A549 (cell line): ENCODE measurements around the gene DNAH17. TPM values are rescaled to one million over a fixed set of nuclear protein-coding genes. Genes with fewer than 3 reads are reported as not detected.

ENCODE experiments used
- ATAC-seq, 2 experiments: fragments of 200-7000 bp in 1 of 2; fragments of >200 bp in 1 of 2; cut with Nextera tagmentation in 1 of 2; cut with Tn5 transposase in 1 of 2; 3 replicates each; pipeline versions ENCODE4 v1.8.0 to v1.9.1; 2018 to 2020; ENCODE audit warnings: mild to moderate bottlenecking in 1 of 2, moderate library complexity in 1 of 2
- CTCF ChIA-PET: fragments of 300-600 bp; sonication (Branson Sonifier 250); formaldehyde crosslinking; extraction: SDS; loops from one replicate; lab custom pipeline; 2021; ENCODE audit warnings: antibody characterized with exemption, inconsistent platforms; lab: Yijun Ruan, JAX
- POLR2A ChIA-PET: fragments of 350-600 bp; formaldehyde crosslinking; extraction: SDS; loops from one replicate; lab custom pipeline; 2021; ENCODE audit warnings: antibody characterized with exemption, inconsistent platforms; lab: Yijun Ruan, JAX
- DNase-seq, 2 experiments: peaks; one replicate each; pipeline versions ENCODE4 v3.0.0 to v3.0.0-alpha.2; 2011 to 2016; ENCODE audit warnings: low read depth in 1 of 2, low spot score in 1 of 2
- FAIRE-seq: peaks from 2 replicates; lab custom pipeline; 2011; peaks lifted over from hg19 to GRCh38; lab: Jason Lieb, UNC
- H3K27ac ChIP-seq, 2 experiments: fragments of >200 bp; sonication (Bioruptor Twin); formaldehyde crosslinking; 3 replicates each; pipeline ENCODE4 v1.5.1; 2016 to 2017
- H3K4me1 ChIP-seq: fragments of >200 bp; sonication (Bioruptor Twin); formaldehyde crosslinking; 3 replicates; pipeline ENCODE4 v1.6.1; 2016
- H3K4me2 ChIP-seq: fragments of >200 bp; sonication (Bioruptor Twin); formaldehyde crosslinking; 3 replicates; pipeline ENCODE4 v1.6.1; 2016
- H3K4me3 ChIP-seq: fragments of >200 bp; sonication (Bioruptor Twin); formaldehyde crosslinking; 3 replicates; pipeline ENCODE4 v1.5.1; 2016
- H3K9me3 ChIP-seq: fragments of >200 bp; sonication (Bioruptor Twin); formaldehyde crosslinking; 3 replicates; pipeline ENCODE4 v1.6.1; 2016
- BHLHE40 ChIP-seq: IDR thresholded peaks from 2 replicates; pipeline ENCODE4 v1.6.1; 2012; ENCODE audit warnings: low read depth, low read length, inconsistent platforms
- CHD4 ChIP-seq: fragments of 200-600 bp; sonication (generic); IDR thresholded peaks from 2 replicates; pipeline ENCODE4 v1.6.1; 2016; ENCODE audit warnings: antibody characterized with exemption, mild to moderate bottlenecking, borderline replicate concordance
- EHF ChIP-seq: fragments of 250-450 bp; sonication (Bioruptor Pico); IDR thresholded peaks from 2 replicates; pipeline ENCODE4 v1.5.0; 2020; ENCODE audit warnings: mild to moderate bottlenecking
- EP300 ChIP-seq, 2 experiments: fragments of >200 bp; sonication (Bioruptor Twin); formaldehyde crosslinking; IDR thresholded peaks; 2 replicates in 1 of 2; 3 replicates in 1 of 2; pipeline ENCODE4 v1.6.1; 2016 to 2017
- FOSB ChIP-seq: fragments of 250-450 bp; sonication (Bioruptor Pico); IDR thresholded peaks from 2 replicates; pipeline ENCODE4 v1.5.0; 2020; ENCODE audit warnings: mild to moderate bottlenecking, moderate library complexity
- GATA3 ChIP-seq: IDR thresholded peaks from 2 replicates; pipeline ENCODE4 v1.6.1; 2012; ENCODE audit warnings: borderline replicate concordance
- HDAC2 ChIP-seq: fragments of 200-600 bp; sonication (generic); IDR thresholded peaks from 2 replicates; pipeline ENCODE4 v1.6.1; 2016
- HOXA7 ChIP-seq: fragments of 250-450 bp; sonication (Bioruptor Pico); IDR thresholded peaks from 2 replicates; pipeline ENCODE4 v1.5.0; 2020; ENCODE audit warnings: mild to moderate bottlenecking, moderate library complexity
- HOXB5 ChIP-seq: fragments of 250-450 bp; sonication (Bioruptor Pico); IDR thresholded peaks from 2 replicates; pipeline ENCODE4 v1.5.0; 2020; ENCODE audit warnings: mild to moderate bottlenecking, moderate library complexity
- JUNB ChIP-seq: fragments of >200 bp; sonication (Bioruptor Twin); formaldehyde crosslinking; IDR thresholded peaks from 2 replicates; pipeline ENCODE4 v1.6.1; 2016
- MAFK ChIP-seq: fragments of 450-650 bp; IDR thresholded peaks from 2 replicates; pipeline ENCODE4 v1.6.1; 2014; ENCODE audit not compliant: partially characterized antibody
- MYC ChIP-seq: IDR thresholded peaks from 2 replicates; pipeline ENCODE4 v1.6.1; 2012; ENCODE audit warnings: mild to moderate bottlenecking, inconsistent platforms, low read length, improper control_type of control experiment, borderline replicate concordance
- NR3C1 ChIP-seq: fragments of >200 bp; sonication (Bioruptor Twin); formaldehyde crosslinking; IDR thresholded peaks from 3 replicates; pipeline ENCODE4 v1.6.1; 2017
- POLR2A ChIP-seq: IDR thresholded peaks from 2 replicates; pipeline ENCODE4 v1.6.1; 2012; ENCODE audit warnings: mild to moderate bottlenecking, low read length
- RNF2 ChIP-seq: fragments of 200-600 bp; sonication (generic); IDR thresholded peaks from 2 replicates; pipeline ENCODE4 v1.6.1; 2016; ENCODE audit warnings: low read depth, mild to moderate bottlenecking, antibody characterized with exemption, moderate library complexity, borderline replicate concordance
- SMC3 ChIP-seq: fragments of >200 bp; sonication (Bioruptor Twin); formaldehyde crosslinking; IDR thresholded peaks from 3 replicates; pipeline ENCODE4 v1.6.1; 2018; ENCODE audit warnings: inconsistent platforms
- SREBF2 ChIP-seq: fragments of 450-650 bp; IDR thresholded peaks from 2 replicates; pipeline ENCODE4 v1.6.1; 2014; ENCODE audit warnings: mild to moderate bottlenecking, moderate library complexity
- TFCP2L1 ChIP-seq: fragments of 250-450 bp; sonication (Bioruptor Pico); IDR thresholded peaks from 2 replicates; pipeline ENCODE4 v1.5.0; 2021; ENCODE audit warnings: mild to moderate bottlenecking
- ZC3H11A ChIP-seq: fragments of 450-650 bp; IDR thresholded peaks from 2 replicates; pipeline ENCODE4 v1.6.1; 2014; ENCODE audit warnings: antibody characterized with exemption, mild to moderate bottlenecking
- ZFP36 ChIP-seq: fragments of 450-650 bp; IDR thresholded peaks from 2 replicates; pipeline ENCODE4 v1.6.1; 2014; ENCODE audit warnings: borderline replicate concordance; ENCODE audit not compliant: partially characterized antibody
- WGBS: methylation state at CpG from one replicate; pipeline ENCODE4 v1.1.6; 2017; ENCODE audit errors: missing lambda C conversion rate; 5-methylcytosine and 5-hydroxymethylcytosine counted together
- polyA plus RNA-seq, 4 experiments: library from polyadenylated mRNA; depleted of rRNA in 3 of 4; stranded (reverse); fragments of >200 nt; fragmentation: RNase III in 1 of 4; extraction: RNeasy Plus Mini Kit Qiagen cat#74134 plus additional on column Dnase treatment in 1 of 4; gene quantifications; 2 replicates in 3 of 4; 3 replicates in 1 of 4; pipeline ENCODE4 v1.2.3, GENCODE V29; 2011 to 2017
- TF ChIP-seq, protein P1 (sequence below): fragments of 200-600 bp; sonication (generic); IDR thresholded peaks from 2 replicates; pipeline ENCODE4 v1.6.1; 2016; ENCODE audit warnings: antibody characterized with exemption, mild to moderate bottlenecking, moderate library complexity
- TF ChIP-seq, protein P2 (sequence below): fragments of 150-350 bp; IDR thresholded peaks from 2 replicates; pipeline ENCODE4 v1.6.1; 2014; ENCODE audit warnings: low read depth, mild to moderate bottlenecking, low read length
- TF ChIP-seq, protein P3 (sequence below): IDR thresholded peaks from 2 replicates; pipeline ENCODE4 v1.6.1; 2012
- TF ChIP-seq, protein P4 (sequence below): IDR thresholded peaks from 2 replicates; pipeline ENCODE4 v1.6.1; 2012; ENCODE audit warnings: low read depth, borderline replicate concordance
- TF ChIP-seq, protein P5 (sequence below): fragments of 250-450 bp; sonication (Bioruptor Pico); IDR thresholded peaks from 2 replicates; pipeline ENCODE4 v1.5.0; 2020; ENCODE audit warnings: low read depth, mild to moderate bottlenecking, moderate library complexity

Gene DNAH17
- polyA plus RNA-seq, 2 of the 4 experiments (the other 2 are of a cell fraction): 0.21 to 0.26 TPM

DNA sequence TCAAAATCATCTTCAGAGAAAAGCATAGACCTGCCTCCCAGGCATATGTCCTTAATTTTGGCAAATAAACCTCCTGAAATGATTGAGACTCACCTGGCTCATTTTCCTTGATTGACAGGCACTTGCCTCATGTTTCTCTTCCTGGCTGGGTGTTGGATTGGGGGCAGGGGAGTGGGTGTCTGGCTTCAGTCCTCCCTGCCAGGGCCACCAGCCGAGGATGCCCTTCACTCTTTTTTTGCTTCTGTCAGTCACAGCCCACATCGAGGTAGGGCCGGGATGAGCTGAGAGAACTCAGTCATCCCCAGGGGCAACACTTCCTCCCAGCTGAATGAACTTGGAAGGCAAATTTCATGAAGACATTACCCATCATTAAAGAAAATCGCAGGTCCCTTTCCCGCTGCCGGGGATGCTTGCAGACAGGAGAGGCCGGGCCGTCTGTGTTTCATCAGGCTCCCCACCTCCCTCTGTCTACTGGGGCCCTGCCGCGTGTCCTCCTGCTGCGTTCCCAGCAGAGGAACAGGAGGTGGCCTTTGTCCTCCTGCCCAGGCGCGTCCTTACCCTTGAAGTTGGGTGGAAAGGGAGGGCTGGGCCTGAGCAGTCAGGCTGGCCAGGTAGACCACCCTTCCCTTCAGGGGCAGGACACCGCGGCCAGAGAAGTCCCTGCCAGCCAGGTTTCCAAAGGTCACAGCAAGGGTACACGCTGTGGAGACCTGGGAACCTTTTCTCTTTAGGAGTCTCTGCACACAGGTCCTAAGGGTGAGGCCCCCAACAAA is 11.2 kb upstream of the DNAH17 start:
- 93% methylated on average over 16 of the region's 16 CpGs for WGBS
- POLR2A ChIA-PET: no interaction called here

DNA sequence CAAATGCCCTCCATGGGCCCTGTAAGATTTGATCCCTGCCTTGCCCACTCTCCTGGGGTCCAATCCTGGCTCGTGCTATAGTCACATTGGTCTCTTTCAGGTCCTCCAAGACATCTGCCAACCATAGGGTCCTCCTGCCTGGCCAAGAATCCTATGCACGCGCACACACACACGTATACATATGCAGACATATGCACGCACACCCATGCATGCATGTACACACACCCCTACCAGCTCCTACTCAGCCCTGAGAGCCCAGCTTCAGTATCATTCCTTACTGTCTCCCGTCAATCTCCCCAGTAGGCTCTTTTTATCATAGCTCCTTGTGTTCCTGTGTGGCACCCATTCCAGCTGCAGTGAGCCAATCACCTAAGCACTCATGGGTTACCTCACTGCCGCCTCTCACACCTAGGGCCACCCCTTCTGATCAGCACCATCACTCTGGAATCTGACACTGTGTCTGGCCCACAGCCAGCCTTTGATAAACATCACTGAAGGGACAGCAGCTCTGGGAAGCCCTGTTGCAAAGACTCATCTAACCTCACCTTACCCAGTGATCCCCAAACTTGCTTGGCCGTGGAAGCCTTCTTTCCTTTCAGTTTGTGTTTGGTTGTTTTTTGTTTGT is 7.9 kb upstream of the DNAH17 start:
- ATAC-seq: no peak
- H3K4me2 ChIP-seq: no peak overlapping the region
- POLR2A ChIA-PET: no interaction called here
- DNase-seq: no peak
- no peaks in the 10 kb centered on the region for H3K9me3 ChIP-seq
- WGBS: 95% methylated on average over 8 of the region's 8 CpGs
- peaks cover 23% of the 10 kb centered on the region for H3K4me1 ChIP-seq
- CTCF ChIA-PET: interaction anchor here (0.7 to 3.8 kb wide), 7 partner anchors 9 to 124 kb away, joined by 3 to 17 read pairs (median 9); no protein-coding TSS in a partner anchor
- TF ChIP-seq, protein P1, sequence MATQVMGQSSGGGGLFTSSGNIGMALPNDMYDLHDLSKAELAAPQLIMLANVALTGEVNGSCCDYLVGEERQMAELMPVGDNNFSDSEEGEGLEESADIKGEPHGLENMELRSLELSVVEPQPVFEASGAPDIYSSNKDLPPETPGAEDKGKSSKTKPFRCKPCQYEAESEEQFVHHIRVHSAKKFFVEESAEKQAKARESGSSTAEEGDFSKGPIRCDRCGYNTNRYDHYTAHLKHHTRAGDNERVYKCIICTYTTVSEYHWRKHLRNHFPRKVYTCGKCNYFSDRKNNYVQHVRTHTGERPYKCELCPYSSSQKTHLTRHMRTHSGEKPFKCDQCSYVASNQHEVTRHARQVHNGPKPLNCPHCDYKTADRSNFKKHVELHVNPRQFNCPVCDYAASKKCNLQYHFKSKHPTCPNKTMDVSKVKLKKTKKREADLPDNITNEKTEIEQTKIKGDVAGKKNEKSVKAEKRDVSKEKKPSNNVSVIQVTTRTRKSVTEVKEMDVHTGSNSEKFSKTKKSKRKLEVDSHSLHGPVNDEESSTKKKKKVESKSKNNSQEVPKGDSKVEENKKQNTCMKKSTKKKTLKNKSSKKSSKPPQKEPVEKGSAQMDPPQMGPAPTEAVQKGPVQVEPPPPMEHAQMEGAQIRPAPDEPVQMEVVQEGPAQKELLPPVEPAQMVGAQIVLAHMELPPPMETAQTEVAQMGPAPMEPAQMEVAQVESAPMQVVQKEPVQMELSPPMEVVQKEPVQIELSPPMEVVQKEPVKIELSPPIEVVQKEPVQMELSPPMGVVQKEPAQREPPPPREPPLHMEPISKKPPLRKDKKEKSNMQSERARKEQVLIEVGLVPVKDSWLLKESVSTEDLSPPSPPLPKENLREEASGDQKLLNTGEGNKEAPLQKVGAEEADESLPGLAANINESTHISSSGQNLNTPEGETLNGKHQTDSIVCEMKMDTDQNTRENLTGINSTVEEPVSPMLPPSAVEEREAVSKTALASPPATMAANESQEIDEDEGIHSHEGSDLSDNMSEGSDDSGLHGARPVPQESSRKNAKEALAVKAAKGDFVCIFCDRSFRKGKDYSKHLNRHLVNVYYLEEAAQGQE: no peak
- TF ChIP-seq SREBF2: no peak
- no peak for TF ChIP-seq EHF (CRISPR knock-in tag)
- no peak for TF ChIP-seq RNF2
- no peak for TF ChIP-seq JUNB
- TF ChIP-seq, protein P2, sequence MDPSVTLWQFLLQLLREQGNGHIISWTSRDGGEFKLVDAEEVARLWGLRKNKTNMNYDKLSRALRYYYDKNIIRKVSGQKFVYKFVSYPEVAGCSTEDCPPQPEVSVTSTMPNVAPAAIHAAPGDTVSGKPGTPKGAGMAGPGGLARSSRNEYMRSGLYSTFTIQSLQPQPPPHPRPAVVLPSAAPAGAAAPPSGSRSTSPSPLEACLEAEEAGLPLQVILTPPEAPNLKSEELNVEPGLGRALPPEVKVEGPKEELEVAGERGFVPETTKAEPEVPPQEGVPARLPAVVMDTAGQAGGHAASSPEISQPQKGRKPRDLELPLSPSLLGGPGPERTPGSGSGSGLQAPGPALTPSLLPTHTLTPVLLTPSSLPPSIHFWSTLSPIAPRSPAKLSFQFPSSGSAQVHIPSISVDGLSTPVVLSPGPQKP: no peak
- TF ChIP-seq, protein P3, sequence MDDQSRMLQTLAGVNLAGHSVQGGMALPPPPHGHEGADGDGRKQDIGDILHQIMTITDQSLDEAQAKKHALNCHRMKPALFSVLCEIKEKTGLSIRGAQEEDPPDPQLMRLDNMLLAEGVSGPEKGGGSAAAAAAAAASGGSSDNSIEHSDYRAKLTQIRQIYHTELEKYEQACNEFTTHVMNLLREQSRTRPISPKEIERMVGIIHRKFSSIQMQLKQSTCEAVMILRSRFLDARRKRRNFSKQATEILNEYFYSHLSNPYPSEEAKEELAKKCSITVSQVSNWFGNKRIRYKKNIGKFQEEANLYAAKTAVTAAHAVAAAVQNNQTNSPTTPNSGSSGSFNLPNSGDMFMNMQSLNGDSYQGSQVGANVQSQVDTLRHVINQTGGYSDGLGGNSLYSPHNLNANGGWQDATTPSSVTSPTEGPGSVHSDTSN: no peak
- TF ChIP-seq ZC3H11A: no peak
- no peak for TF ChIP-seq EP300 (IDR thresholded peaks at IDR 0.05)
- no peak for TF ChIP-seq BHLHE40
- TF ChIP-seq POLR2A: no peak
- TF ChIP-seq MYC: no peak
- no peak for TF ChIP-seq CHD4
- TF ChIP-seq FOSB: no peak
- TF ChIP-seq, all 56 proteins: peak for 0
- no peak for FAIRE-seq
- Histone ChIP-seq H3K27ac (peak overlapping the region; percentile 34 to 94; a peak in 4 of 6 replicates), H3K4me3 (no peak overlapping the region)

More for the DNA sequence above, 11.2 kb upstream of the DNAH17 start:
- TF ChIP-seq JUNB (no peak), MAFK (no peak), GATA3 (no peak), HOXB5 (CRISPR knock-in tag) (no peak), NR3C1 (no peak), HOXA7 (CRISPR knock-in tag) (no peak), HDAC2 (no peak), SMC3 (no peak), ZFP36 (no peak), EP300 (IDR thresholded peaks at IDR 0.05) (no peak), TFCP2L1 (CRISPR knock-in tag) (no peak), RNF2 (no peak)
- TF ChIP-seq, protein P4, sequence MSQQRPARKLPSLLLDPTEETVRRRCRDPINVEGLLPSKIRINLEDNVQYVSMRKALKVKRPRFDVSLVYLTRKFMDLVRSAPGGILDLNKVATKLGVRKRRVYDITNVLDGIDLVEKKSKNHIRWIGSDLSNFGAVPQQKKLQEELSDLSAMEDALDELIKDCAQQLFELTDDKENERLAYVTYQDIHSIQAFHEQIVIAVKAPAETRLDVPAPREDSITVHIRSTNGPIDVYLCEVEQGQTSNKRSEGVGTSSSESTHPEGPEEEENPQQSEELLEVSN: no peak
- TF ChIP-seq, protein P5, sequence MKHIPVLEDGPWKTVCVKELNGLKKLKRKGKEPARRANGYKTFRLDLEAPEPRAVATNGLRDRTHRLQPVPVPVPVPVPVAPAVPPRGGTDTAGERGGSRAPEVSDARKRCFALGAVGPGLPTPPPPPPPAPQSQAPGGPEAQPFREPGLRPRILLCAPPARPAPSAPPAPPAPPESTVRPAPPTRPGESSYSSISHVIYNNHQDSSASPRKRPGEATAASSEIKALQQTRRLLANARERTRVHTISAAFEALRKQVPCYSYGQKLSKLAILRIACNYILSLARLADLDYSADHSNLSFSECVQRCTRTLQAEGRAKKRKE (CRISPR knock-in tag): no peak
- DNase-seq (no peak), ATAC-seq (no peak), FAIRE-seq (no peak)
- Histone ChIP-seq H3K4me2 (no peak overlapping the region), H3K27ac (peak overlapping the region; percentile 94 to 99), H3K4me3 (no peak overlapping the region), H3K4me1 (peaks cover 48% of the 10 kb centered on the region), H3K9me3 (no peaks in the 10 kb centered on the region)
- CTCF ChIA-PET: interaction anchor here (1.0 kb wide), 1 partner anchor 92 kb away, joined by 3 read pairs; no protein-coding TSS in a partner anchor
